SK-N-SH (cell line): ENCODE results near the gene RYR3. TPM values are rescaled to one million over a fixed set of nuclear protein-coding genes. Genes with fewer than 3 reads are reported as not detected.

ENCODE experiments used
- CTCF ChIA-PET: fragments of 300-600, 350-600 bp; formaldehyde crosslinking; extraction: SDS; loops from one replicate; lab custom pipeline; 2021; lab: Yijun Ruan, JAX
- POLR2A ChIA-PET: fragments of 350-600 bp; sonication (Branson Sonifier 250); formaldehyde crosslinking; extraction: SDS; loops from one replicate; lab custom pipeline; 2020; ENCODE audit warnings: antibody characterized with exemption, inconsistent platforms; lab: Yijun Ruan, JAX
- DNase-seq: peaks from one replicate; pipeline ENCODE4 v3.0.0; 2012
- H2AFZ ChIP-seq: fragments of 200-600 bp; sonication (generic); 2 replicates; pipeline ENCODE4 v1.8.1; 2016; ENCODE audit warnings: antibody characterized with exemption, mild to moderate bottlenecking, low read depth
- H3F3A ChIP-seq: fragments of 200-600 bp; sonication (generic); replicated peaks from 2 replicates; pipeline ENCODE3; 2016; ENCODE audit warnings: antibody characterized with exemption, mild to moderate bottlenecking; ENCODE audit not compliant: insufficient read depth
- H3K27ac ChIP-seq, 2 experiments: fragments of 200-500 bp in 1 of 2; fragments of 200-600 bp in 1 of 2; sonication (Bioruptor generic) in 1 of 2; sonication (generic), shearing (Covaris generic) in 1 of 2; 2 replicates each; pipeline versions ENCODE4 v1.5.1 to v1.6.1; 2014 to 2016; ENCODE audit warnings: low read depth in 2 of 2, inconsistent platforms in 1 of 2, low read length in 1 of 2, mild to moderate bottlenecking in 1 of 2, mixed read lengths in 1 of 2
- H3K27me3 ChIP-seq: fragments of 200-600 bp; sonication (generic), shearing (Covaris generic); 2 replicates; pipeline ENCODE4 v1.6.1; 2016; ENCODE audit warnings: mixed run types; ENCODE audit not compliant: insufficient read depth
- H3K36me3 ChIP-seq, 2 experiments: fragments of 200-500 bp in 1 of 2; fragments of 200-600 bp in 1 of 2; sonication (Bioruptor generic) in 1 of 2; sonication (generic) in 1 of 2; replicated peaks in 1 of 2; 2 replicates each; pipeline versions ENCODE3 to v1.5.1; 2014 to 2016; ENCODE audit warnings: low read length in 1 of 2, mild to moderate bottlenecking in 1 of 2; ENCODE audit not compliant: insufficient read depth in 2 of 2, control insufficient read depth in 1 of 2
- H3K4me1 ChIP-seq, 2 experiments: fragments of 200-500 bp in 1 of 2; fragments of 200-600 bp in 1 of 2; sonication (Bioruptor generic) in 1 of 2; sonication (generic), shearing (Covaris generic) in 1 of 2; 2 replicates each; pipeline versions ENCODE4 v1.5.1 to v1.6.1; 2014 to 2016; ENCODE audit warnings: low read depth in 1 of 2, low read length in 1 of 2, mixed run types in 1 of 2; ENCODE audit not compliant: insufficient read depth in 2 of 2, control insufficient read depth in 1 of 2
- H3K4me2 ChIP-seq: fragments of 200-600 bp; sonication (generic), shearing (Covaris generic); 2 replicates; pipeline ENCODE4 v1.6.1; 2017; ENCODE audit warnings: mixed run types
- H3K4me3 ChIP-seq, 2 experiments: fragments of 200-500 bp in 1 of 2; fragments of 200-600 bp in 1 of 2; sonication (Bioruptor generic) in 1 of 2; sonication (generic), shearing (Covaris generic) in 1 of 2; 2 replicates each; pipeline versions ENCODE4 v1.5.1 to v1.8.1; 2014 to 2016; ENCODE audit warnings: low read depth in 2 of 2, inconsistent platforms in 1 of 2, low read length in 1 of 2, mild to moderate bottlenecking in 1 of 2, mixed read lengths in 1 of 2, moderate library complexity in 1 of 2
- H3K79me2 ChIP-seq: fragments of 200-600 bp; sonication (generic); 2 replicates; pipeline ENCODE4 v1.8.1; 2017; ENCODE audit warnings: mild to moderate bottlenecking; ENCODE audit not compliant: insufficient read depth
- H3K9ac ChIP-seq: fragments of 200-600 bp; sonication (generic); 2 replicates; pipeline ENCODE4 v1.6.1; 2017; ENCODE audit warnings: mixed run types
- H3K9me2 ChIP-seq: fragments of 200-600 bp; sonication (generic); 2 replicates; pipeline ENCODE4 v1.6.1; 2017; ENCODE audit warnings: mixed run types
- H3K9me3 ChIP-seq: fragments of 200-600 bp; sonication (generic); 2 replicates; pipeline ENCODE4 v1.6.1; 2017; ENCODE audit warnings: mixed run types, mild to moderate bottlenecking, moderate library complexity
- H4K20me1 ChIP-seq: fragments of 200-600 bp; sonication (generic); 2 replicates; pipeline ENCODE4 v1.6.1; 2017; ENCODE audit warnings: mild to moderate bottlenecking, mixed run types; ENCODE audit not compliant: insufficient read depth
- EP300 ChIP-seq, 2 experiments: IDR thresholded peaks; 2 replicates each; pipeline versions ENCODE4 v1.4.0 to v1.6.1; 2012; ENCODE audit warnings: borderline replicate concordance in 1 of 2, low read depth in 1 of 2, low read length in 1 of 2
- GABPA ChIP-seq: IDR thresholded peaks from 2 replicates; pipeline ENCODE4 v1.4.0; 2012; ENCODE audit warnings: low read depth, mild to moderate bottlenecking
- GATA2 ChIP-seq: sonication (generic); formaldehyde crosslinking; IDR thresholded peaks from 2 replicates; pipeline ENCODE4 v1.5.0; 2020; ENCODE audit warnings: mild to moderate bottlenecking, missing genetic modification reagents
- JUND ChIP-seq: IDR thresholded peaks from 2 replicates; pipeline ENCODE4 v1.4.0; 2012
- MXI1 ChIP-seq: IDR thresholded peaks from 2 replicates; pipeline ENCODE4 v1.6.1; 2012; ENCODE audit warnings: mild to moderate bottlenecking, low read depth, low read length, improper control_type of control experiment
- NFIC ChIP-seq: IDR thresholded peaks from 2 replicates; pipeline ENCODE4 v1.4.0; 2012; ENCODE audit warnings: borderline replicate concordance
- RFX5 ChIP-seq: IDR thresholded peaks from 2 replicates; pipeline ENCODE4 v1.6.1; 2012; ENCODE audit warnings: mild to moderate bottlenecking, improper control_type of control experiment, low read length
- RXRA ChIP-seq: IDR thresholded peaks from 2 replicates; pipeline ENCODE4 v1.4.0; 2012; ENCODE audit warnings: low read depth, mild to moderate bottlenecking, borderline replicate concordance
- TAF1 ChIP-seq: IDR thresholded peaks from 2 replicates; pipeline ENCODE4 v1.6.1; 2012; ENCODE audit warnings: low read depth, mild to moderate bottlenecking, low read length, moderate library complexity, borderline replicate concordance
- TCF12 ChIP-seq: IDR thresholded peaks from 2 replicates; pipeline ENCODE4 v1.4.0; 2012
- WGBS: methylation state at CpG from one replicate; pipeline ENCODE4 v1.1.6; 2017; ENCODE audit warnings: low lambda C conversion rate; 5-methylcytosine and 5-hydroxymethylcytosine counted together
- polyA plus RNA-seq, 3 experiments: library from polyadenylated mRNA; depleted of rRNA; stranded (reverse); fragments of >200 nt; gene quantifications; 2 replicates each; pipeline ENCODE4 v1.2.3, GENCODE V29; 2012
- TF ChIP-seq, protein P1 (sequence below): IDR thresholded peaks from 2 replicates; pipeline ENCODE4 v1.6.1; 2012; ENCODE audit warnings: mild to moderate bottlenecking, low read depth, low read length, moderate library complexity
- TF ChIP-seq, protein P2 (sequence below): fragments of 150-350 bp; IDR thresholded peaks from 2 replicates; pipeline ENCODE4 v1.6.1; 2016; ENCODE audit warnings: mild to moderate bottlenecking, low read depth, low read length
- TF ChIP-seq, protein P3 (sequence below): IDR thresholded peaks from 2 replicates; pipeline ENCODE4; 2012

The RYR3 gene
- polyA plus RNA-seq, 1 of the 3 experiments (the other 2 are of a cell fraction): 0.02 TPM

DNA sequence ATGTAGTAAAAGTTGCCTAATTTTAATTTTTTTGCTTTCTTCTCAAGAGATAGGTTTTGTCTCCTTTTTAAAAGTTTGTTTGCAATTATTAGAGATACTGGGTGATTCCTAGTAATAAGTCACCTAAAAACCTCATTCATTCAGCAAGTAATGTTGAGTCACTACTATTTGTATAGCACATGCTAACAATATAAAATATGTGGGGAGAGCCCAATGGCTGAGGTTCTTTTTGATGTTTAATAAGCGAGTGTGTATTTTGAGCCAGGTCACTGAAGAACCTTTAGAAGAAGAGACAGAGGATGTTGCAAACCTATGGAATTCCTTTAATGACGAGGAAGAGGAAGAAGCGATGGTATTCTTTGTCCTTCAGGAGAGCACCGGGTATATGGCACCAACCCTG lies 533.8 kb downstream of the RYR3 start (continued):
- TF ChIP-seq MXI1: no peak
- TF ChIP-seq EP300 (IDR thresholded peaks at IDR 0.05; ENCODE audit: borderline replicate concordance in 1 of 2, low read depth in 1 of 2, low read length in 1 of 2): no peak
- TF ChIP-seq RXRA: no peak
- TF ChIP-seq RFX5: no peak
- no peak for TF ChIP-seq TAF1
- TF ChIP-seq, protein P1, sequence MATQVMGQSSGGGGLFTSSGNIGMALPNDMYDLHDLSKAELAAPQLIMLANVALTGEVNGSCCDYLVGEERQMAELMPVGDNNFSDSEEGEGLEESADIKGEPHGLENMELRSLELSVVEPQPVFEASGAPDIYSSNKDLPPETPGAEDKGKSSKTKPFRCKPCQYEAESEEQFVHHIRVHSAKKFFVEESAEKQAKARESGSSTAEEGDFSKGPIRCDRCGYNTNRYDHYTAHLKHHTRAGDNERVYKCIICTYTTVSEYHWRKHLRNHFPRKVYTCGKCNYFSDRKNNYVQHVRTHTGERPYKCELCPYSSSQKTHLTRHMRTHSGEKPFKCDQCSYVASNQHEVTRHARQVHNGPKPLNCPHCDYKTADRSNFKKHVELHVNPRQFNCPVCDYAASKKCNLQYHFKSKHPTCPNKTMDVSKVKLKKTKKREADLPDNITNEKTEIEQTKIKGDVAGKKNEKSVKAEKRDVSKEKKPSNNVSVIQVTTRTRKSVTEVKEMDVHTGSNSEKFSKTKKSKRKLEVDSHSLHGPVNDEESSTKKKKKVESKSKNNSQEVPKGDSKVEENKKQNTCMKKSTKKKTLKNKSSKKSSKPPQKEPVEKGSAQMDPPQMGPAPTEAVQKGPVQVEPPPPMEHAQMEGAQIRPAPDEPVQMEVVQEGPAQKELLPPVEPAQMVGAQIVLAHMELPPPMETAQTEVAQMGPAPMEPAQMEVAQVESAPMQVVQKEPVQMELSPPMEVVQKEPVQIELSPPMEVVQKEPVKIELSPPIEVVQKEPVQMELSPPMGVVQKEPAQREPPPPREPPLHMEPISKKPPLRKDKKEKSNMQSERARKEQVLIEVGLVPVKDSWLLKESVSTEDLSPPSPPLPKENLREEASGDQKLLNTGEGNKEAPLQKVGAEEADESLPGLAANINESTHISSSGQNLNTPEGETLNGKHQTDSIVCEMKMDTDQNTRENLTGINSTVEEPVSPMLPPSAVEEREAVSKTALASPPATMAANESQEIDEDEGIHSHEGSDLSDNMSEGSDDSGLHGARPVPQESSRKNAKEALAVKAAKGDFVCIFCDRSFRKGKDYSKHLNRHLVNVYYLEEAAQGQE: no peak
- TF ChIP-seq JUND: no peak

DNA sequence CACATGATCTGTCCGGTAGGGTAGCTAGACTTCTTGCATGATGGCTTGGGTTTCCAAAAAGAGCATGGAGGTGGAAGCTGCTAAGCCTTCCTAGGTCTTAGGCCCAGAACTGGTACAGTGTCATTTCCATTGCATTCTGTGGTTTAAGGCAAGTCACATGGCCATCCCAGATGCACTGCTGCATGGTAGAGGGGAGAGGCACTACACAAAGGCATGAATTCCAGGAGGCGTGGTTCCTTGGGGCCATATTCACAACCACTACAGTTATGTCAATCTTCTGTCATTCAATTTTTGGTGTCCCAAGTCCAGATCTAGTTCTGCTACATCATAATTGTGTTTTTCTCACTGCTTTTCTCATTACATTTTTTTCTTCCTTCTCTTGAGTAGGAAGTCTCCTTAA lies 535.4 kb downstream of the RYR3 start:
- Histone ChIP-seq H3K36me3 (no peaks in the 10 kb centered on the region), H3K79me2 (no peaks in the 10 kb centered on the region), H3K9me3 (no peaks in the 10 kb centered on the region), H2AFZ (no peak overlapping the region), H3K9ac (no peak overlapping the region), H3K4me3 (no peak overlapping the region), H3K27ac (no peak overlapping the region), H3F3A (no peaks in the 10 kb centered on the region), H3K4me1 (no peaks in the 10 kb centered on the region), H4K20me1 (no peaks in the 10 kb centered on the region), H3K9me2 (no peaks in the 10 kb centered on the region), H3K27me3 (no peaks in the 10 kb centered on the region), H3K4me2 (no peak overlapping the region)
- TF ChIP-seq, protein P2, sequence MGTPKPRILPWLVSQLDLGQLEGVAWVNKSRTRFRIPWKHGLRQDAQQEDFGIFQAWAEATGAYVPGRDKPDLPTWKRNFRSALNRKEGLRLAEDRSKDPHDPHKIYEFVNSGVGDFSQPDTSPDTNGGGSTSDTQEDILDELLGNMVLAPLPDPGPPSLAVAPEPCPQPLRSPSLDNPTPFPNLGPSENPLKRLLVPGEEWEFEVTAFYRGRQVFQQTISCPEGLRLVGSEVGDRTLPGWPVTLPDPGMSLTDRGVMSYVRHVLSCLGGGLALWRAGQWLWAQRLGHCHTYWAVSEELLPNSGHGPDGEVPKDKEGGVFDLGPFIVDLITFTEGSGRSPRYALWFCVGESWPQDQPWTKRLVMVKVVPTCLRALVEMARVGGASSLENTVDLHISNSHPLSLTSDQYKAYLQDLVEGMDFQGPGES: no peak
- TF ChIP-seq GABPA (no peak), TCF12 (no peak), RFX5 (no peak), GATA2 (CRISPR knock-in tag) (no peak), JUND (no peak), NFIC (no peak)
- TF ChIP-seq, protein P3, sequence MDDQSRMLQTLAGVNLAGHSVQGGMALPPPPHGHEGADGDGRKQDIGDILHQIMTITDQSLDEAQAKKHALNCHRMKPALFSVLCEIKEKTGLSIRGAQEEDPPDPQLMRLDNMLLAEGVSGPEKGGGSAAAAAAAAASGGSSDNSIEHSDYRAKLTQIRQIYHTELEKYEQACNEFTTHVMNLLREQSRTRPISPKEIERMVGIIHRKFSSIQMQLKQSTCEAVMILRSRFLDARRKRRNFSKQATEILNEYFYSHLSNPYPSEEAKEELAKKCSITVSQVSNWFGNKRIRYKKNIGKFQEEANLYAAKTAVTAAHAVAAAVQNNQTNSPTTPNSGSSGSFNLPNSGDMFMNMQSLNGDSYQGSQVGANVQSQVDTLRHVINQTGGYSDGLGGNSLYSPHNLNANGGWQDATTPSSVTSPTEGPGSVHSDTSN: no peak
- 83% methylated on average over 2 of the region's 2 CpGs for WGBS
- DNase-seq: no peak
- CTCF ChIA-PET: no interaction called here
- POLR2A ChIA-PET: no interaction called here
